ENCODE measurements around the gene NSMF. TPM values are rescaled to one million over a fixed set of nuclear protein-coding genes. Genes with fewer than 3 reads are reported as not detected.

The NSMF gene
- polyA plus RNA-seq, 1 donor (not counting 4 experiments of a cell fraction or from before 2014, with no cell fraction given): 29.5 TPM

DNA sequence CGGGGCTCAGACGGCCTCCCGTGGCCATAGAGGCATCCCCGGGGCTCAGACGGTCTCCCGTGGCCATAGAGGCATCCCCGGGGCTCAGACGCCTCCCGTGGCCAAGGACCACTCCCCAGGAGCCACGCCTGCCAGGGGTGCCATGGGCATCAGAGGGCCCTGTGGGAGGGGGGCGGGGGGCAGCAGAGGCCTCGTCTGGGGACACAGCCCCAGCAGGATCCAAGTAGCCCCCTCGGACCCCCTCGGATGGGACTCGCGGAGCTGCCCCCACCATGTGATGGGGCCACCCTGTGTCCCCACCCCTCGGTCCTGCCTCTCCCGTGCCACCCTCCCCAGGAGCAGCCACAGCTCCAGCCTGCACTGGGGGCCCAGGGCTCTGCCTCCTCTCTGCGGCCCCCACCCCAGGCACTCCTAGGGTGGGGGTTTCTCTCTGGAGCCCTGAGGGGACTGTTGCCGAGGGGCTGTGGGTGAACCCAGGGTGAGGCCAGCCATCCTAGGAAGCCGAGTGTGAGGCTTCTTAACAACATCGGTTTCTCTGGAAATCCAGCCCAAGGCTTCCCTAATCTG is 20.5 kb downstream of the NSMF start:
- no peak overlapping the region for H3K27ac ChIP-seq (ENCODE audit: control insufficient read depth, insufficient read depth, low read length)
- FAIRE-seq (no peak), DNase-seq (ENCODE audit: low read depth, low spot score) (no peak)
- H3K9me1 ChIP-seq (ENCODE audit: control insufficient read depth, extremely low read depth, insufficient read depth, low read length): no peaks in the 10 kb centered on the region
- TF ChIP-seq EZH2 (IDR thresholded peaks at IDR 0.05; ENCODE audit: low read length): no peak
- TF ChIP-seq, protein P1, sequence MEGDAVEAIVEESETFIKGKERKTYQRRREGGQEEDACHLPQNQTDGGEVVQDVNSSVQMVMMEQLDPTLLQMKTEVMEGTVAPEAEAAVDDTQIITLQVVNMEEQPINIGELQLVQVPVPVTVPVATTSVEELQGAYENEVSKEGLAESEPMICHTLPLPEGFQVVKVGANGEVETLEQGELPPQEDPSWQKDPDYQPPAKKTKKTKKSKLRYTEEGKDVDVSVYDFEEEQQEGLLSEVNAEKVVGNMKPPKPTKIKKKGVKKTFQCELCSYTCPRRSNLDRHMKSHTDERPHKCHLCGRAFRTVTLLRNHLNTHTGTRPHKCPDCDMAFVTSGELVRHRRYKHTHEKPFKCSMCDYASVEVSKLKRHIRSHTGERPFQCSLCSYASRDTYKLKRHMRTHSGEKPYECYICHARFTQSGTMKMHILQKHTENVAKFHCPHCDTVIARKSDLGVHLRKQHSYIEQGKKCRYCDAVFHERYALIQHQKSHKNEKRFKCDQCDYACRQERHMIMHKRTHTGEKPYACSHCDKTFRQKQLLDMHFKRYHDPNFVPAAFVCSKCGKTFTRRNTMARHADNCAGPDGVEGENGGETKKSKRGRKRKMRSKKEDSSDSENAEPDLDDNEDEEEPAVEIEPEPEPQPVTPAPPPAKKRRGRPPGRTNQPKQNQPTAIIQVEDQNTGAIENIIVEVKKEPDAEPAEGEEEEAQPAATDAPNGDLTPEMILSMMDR (optimal IDR thresholded peaks at IDR 0.05 in 1 of 3, IDR thresholded peaks at IDR 0.05 in 1 of 3, conservative IDR thresholded peaks at IDR 0.05 in 1 of 3; ENCODE audit: extremely low read depth in 1 of 3, insufficient read depth in 2 of 3, low read length in 3 of 3): no peak
- peaks cover 20% of the 10 kb centered on the region for H3K27me3 ChIP-seq (ENCODE audit: control insufficient read depth, extremely low read depth, insufficient read depth, low read length)
- H3K36me3 ChIP-seq (ENCODE audit: control insufficient read depth in 2 of 2, extremely low read depth in 1 of 2, insufficient read depth in 2 of 2, low read length in 2 of 2): no peaks in the 10 kb centered on the region
- no peak overlapping the region for H3K4me2 ChIP-seq (ENCODE audit: control insufficient read depth, extremely low read depth, insufficient read depth, low read depth, low read length)
- no peak overlapping the region for H2AFZ ChIP-seq (ENCODE audit: control insufficient read depth, low read length)
- no peak overlapping the region for H3K9ac ChIP-seq (ENCODE audit: control insufficient read depth, extremely low read depth, insufficient read depth, low read length)
- H3K9me3 ChIP-seq (ENCODE audit: control insufficient read depth, low read depth, low read length): no peaks in the 10 kb centered on the region
- H3K4me3 ChIP-seq (ENCODE audit: control insufficient read depth in 2 of 3, extremely low read depth in 1 of 3, insufficient read depth in 2 of 3, low read depth in 1 of 3, low read length in 3 of 3): no peak overlapping the region
- H4K20me1 ChIP-seq (ENCODE audit: control insufficient read depth, extremely low read depth, insufficient read depth, low read length): no peaks in the 10 kb centered on the region
- H3K4me1 ChIP-seq (ENCODE audit: control insufficient read depth, extremely low read depth, insufficient read depth, low read length): no peaks in the 10 kb centered on the region
- dilution Hi-C loops (cut with MboI; ENCODE audit: extremely low pct_ligation_motif_present, low sequenced_read_pairs): no loop called here
- H3K79me2 ChIP-seq (ENCODE audit: control insufficient read depth, insufficient read depth, low read length): no peaks in the 10 kb centered on the region

DNA sequence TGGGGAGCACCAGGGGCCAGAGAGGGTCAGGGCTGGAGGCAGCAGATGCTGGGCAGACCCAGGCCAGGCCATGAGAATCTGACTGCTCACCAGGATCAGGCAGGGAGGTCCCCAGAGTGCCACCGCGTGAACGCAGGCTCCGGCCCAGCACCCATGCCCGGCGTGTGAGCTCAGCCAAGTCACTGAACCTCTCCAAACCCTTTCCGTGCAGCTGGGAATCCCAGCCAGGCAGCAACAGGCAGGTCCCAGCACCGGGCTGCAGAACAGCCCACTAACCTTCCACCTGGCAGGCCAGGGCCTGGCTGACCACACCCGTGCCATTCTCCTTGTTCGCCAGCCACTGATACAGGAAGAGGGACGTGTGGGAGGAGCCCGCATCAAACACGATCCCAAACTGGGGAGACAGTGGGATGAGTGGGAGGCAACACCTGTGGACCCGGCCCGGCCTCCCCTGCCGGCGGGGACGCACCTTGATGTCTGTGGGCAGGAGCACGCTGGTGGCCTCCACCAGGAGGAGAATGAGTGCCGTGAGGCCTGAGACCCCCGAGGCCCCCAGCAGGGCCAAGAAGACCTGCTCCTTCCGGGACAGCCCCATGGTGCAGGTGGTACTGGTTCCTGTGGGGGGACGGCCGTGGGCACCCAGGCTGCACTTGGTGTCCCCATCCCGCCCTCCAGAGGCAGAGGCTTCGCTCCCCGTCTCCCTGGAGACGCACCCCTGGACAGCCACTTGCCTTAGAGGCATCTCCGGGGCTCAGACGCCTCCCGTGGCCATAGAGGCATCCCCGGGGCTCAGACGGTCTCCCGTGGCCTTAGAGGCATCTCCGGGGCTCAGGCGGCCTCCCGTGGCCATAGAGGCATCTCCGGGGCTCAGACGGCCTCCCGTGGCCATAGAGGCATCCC is 21.2 kb downstream of the NSMF start:
- Histone ChIP-seq H3K27ac (ENCODE audit: control insufficient read depth, insufficient read depth, low read length) (no peak overlapping the region), H3K27me3 (ENCODE audit: control insufficient read depth, extremely low read depth, insufficient read depth, low read length) (peaks cover 20% of the 10 kb centered on the region), H3K9me3 (ENCODE audit: control insufficient read depth, low read depth, low read length) (no peaks in the 10 kb centered on the region), H3K36me3 (ENCODE audit: control insufficient read depth in 2 of 2, extremely low read depth in 1 of 2, insufficient read depth in 2 of 2, low read length in 2 of 2) (no peaks in the 10 kb centered on the region), H2AFZ (ENCODE audit: control insufficient read depth, low read length) (no peak overlapping the region), H4K20me1 (ENCODE audit: control insufficient read depth, extremely low read depth, insufficient read depth, low read length) (no peaks in the 10 kb centered on the region), H3K4me2 (ENCODE audit: control insufficient read depth, extremely low read depth, insufficient read depth, low read depth, low read length) (no peak overlapping the region), H3K4me1 (ENCODE audit: control insufficient read depth, extremely low read depth, insufficient read depth, low read length) (no peaks in the 10 kb centered on the region), H3K9me1 (ENCODE audit: control insufficient read depth, extremely low read depth, insufficient read depth, low read length) (no peaks in the 10 kb centered on the region), H3K9ac (ENCODE audit: control insufficient read depth, extremely low read depth, insufficient read depth, low read length) (no peak overlapping the region), H3K4me3 (ENCODE audit: control insufficient read depth in 2 of 3, extremely low read depth in 1 of 3, insufficient read depth in 2 of 3, low read depth in 1 of 3, low read length in 3 of 3) (no peak overlapping the region), H3K79me2 (ENCODE audit: control insufficient read depth, insufficient read depth, low read length) (no peaks in the 10 kb centered on the region)
- FAIRE-seq: no peak
- dilution Hi-C loops (cut with MboI; ENCODE audit: extremely low pct_ligation_motif_present, low sequenced_read_pairs): no loop called here
- TF ChIP-seq, protein P1 (optimal IDR thresholded peaks at IDR 0.05 in 1 of 3, IDR thresholded peaks at IDR 0.05 in 1 of 3, conservative IDR thresholded peaks at IDR 0.05 in 1 of 3; ENCODE audit: extremely low read depth in 1 of 3, insufficient read depth in 2 of 3, low read length in 3 of 3): no peak
- no peak for TF ChIP-seq EZH2 (IDR thresholded peaks at IDR 0.05; ENCODE audit: low read length)
- no peak for DNase-seq (ENCODE audit: low read depth, low spot score)

All from keratinocyte (primary cell).